ENCODE data around the gene PAX1.

The PAX1 gene

DNA sequence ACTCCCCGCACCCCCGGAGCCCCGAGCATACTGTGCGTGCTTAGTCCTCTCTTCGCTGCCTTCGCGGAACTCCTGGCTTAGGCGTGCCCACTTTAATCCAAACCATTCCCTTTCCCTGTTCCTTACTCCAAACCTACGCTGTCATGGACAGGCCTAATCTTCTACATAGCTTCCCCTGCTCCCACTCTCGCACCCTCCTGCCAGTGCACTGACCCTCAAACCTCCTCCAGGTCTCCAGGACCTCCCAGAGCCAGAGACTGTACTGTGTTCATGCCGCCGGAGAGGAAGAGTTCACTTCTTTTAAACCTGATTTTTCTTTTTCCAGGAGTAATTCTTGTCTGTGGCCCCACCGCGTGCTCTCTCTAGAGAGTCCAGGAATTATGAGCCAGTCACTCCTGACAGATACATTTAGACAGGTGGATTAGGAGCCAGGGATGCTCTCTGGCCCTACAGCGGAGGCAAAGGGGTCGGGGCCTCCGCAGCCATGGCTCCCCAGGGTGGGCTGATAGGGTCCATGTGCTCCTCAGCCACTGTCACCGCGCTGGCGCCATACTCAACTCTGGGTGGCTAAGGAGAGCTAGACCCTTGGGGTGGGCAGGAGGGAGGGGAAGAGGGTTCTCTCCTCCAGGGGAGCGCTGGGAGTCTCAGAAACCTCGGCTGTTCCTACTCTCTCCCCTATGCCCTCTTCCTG is 1.6 kb upstream of the PAX1 start:
- no peak for DNase-seq

DNA sequence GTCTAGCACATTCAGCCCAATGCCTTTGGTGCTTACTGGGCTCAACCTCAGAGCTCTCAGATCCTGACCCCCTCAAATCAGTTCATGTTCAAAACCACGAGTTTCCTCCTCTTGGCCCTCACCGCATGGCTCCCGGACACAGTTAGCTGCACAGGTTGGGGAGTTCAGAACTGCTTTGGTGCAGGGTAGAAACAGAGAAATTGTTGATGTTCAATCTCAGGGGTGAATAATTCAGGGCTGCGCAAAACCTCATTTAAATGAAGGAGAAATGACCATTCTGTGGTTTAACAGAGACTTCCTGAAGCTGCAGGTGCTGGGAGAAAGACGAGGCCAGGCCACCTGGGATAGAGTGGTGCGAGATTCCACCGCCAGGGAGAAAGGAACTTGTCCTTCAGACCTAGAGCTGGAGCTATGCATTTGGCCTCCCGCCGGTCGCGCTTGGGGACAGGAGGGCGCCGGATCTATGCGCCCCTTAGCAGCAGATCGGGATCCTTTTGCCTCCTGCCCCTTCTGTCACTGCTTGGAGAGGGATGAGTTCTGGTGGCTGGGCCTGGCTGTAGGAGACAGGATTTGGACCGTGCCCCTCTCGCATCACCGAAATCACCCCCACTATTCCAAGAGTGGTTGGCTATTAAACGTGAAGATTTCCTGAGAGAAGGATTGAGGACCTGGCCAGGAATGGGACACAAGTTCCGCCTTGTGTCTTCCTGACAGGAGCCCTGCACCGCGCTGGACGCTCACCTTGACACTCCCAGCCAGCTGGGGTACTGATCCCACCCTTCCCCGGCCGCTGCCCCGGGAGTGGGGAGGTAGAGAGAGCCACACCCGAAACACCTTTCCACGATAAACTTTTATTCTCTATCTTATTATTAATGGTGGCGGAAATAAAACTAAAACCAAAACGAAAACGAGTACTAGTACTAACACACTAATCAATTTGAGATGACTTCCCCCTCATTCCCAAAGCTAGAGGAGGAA is 767 bp upstream of the PAX1 start:
- DNase-seq = no peak

- DNase-seq = peak; percentile 39
Observed at GRCh38 chr20:21706261-21707195, 1.1 kb downstream of the PAX1 start.

DNA sequence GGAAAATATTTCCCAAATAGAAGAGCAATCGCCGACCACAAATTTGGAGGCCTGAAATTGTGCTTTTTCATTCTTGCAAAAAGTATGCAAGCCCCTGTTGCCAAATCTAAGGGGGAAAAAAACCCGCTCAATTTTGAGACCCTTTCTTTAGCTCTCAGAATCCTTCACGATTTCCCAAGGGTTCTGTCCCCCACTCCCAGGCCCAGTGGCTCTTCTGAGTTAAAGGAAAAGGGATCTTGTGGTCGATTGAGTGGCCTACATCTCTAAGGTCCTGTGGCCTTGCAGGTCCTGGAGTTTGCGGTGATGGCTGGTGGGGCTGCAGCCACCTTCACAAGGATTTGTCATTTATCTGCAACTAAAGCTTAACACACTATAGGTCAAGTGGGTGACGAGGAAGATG is 1.8 kb downstream of the PAX1 start:
- no peak for DNase-seq

DNA sequence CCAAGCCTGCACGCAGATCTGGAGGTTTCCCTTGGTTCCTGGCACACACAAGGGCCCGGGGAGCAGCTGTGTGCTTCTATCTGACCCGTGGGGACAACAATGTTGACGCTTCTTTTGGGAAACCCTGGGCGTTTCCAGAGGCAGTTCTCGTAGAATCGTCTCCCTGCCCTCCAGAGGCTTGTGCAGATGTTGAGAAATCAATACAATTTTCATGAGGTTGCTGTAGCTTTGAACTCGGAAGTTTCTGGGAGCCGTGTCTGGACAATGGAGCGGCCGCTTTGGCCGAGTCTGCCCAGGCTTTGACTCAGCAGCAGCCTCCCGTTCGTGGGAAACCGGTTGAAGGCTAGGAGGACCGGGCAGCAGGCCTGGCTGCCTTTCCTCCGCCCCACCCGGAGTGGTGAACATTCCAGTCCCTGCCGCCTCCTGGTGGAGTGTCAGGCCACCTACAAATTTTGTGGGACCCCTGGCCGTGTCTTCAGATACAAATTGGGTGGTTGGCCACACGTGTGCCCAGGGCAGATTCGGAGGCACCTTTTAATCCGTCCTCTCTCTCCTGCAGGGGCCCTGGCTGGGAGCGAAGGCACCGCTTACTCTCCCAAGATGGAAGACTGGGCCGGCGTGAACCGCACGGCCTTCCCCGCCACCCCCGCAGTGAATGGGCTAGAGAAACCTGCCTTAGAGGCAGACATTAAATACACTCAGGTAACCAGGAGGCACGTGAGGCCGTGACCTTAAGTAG is 2.7 kb downstream of the PAX1 start:
- DNase-seq = peak; percentile 39

GRCh38 chr20:21708738-21709534 is 3.5 kb downstream of the PAX1 start:
- peak; percentile 5 for DNase-seq

GRCh38 chr20:21709535-21709904 is 4.1 kb downstream of the PAX1 start:
- DNase-seq = no peak

DNA sequence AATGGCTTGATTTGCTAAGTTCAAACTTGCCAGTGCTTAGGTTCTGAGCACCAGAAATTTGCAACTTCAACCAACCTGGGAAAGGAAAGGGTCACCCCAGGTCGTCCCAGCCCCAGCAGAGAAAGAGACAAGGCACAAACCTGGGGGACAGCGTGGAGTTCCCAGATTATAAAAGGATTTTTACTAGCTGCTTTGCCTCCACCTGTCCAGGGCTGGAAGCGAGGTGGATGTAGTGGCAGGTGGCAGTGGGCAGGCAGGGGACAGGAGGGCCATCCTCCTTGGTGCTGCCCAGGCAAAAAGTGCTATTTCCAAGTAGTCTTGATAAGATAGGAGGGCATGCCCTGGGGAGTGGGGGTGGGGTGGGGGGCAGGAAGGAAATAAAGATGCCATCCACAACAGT is 4.9 kb downstream of the PAX1 start:
- DNase-seq = no peak

- DNase-seq = no peak
Observed at GRCh38 chr20:21710863-21711431, 5.5 kb downstream of the PAX1 start.

DNA sequence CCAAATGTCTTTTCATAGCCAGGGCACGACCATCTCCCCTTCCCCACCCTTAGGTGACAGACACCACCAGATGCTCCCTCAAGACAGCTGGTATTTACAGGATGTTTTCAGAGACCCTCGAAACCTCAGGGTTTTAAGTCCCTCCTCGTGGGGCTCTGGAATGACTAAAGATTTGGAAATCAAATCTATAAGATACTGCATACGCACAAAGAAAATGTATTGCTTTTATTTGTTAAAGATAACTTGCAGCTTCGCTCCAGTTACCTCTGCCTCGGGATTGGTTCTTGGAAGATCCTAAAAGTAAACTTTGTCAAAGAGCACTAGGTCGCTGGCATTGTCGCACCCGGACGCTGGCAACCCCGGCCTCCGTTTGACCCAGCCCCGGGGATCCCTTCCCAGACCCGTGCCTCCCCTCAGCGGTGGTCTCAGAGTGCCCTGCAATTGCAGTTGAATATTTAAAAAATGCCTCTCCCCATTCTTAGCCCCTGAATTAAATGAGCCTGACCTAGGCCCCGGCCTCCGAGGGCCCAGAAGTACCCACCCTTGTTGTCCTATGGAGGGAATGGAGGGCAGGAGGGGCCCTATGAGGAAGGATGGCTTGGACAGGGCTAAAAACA is 7.1 kb downstream of the PAX1 start:
- DNase-seq = no peak

DNA sequence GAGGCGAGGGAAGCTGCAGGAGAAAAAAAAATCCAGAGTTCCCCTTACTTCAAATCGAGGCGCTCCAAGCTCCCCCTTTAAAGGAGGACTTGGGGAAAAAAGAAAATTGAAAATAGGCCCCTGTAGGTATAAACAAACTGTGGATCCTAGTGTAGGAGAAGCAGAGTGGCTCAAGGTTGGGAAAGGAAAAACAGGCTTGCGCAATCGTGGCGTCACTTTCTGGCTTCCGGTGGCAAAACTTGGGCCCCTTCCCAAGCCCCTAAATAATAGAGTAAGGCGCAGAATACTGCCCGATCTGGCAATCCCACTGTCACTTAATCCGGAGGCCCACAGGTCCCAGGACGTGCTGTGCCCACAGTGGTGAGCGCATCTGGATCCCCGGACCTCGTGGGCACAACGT is 8.0 kb downstream of the PAX1 start:
- no peak for DNase-seq

DNA sequence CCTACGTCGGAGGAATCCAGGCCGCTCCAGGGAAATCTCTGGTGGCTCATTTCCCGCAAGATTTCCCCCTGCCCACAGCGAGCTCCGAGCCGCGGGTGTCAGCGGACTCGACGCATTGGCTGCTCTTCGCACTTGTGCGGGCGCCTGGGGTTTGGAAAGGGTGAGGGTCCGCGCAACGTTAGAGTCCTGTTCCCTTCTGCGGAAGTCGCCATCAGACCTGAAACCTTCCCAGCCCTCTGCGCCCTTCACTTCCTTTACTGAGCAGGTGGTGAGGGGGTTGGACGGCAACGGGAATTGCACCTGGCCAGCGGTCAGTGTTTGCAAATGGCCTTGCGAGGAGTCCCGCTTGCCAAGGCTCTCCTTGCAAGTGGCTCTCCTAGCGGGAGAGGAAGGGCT is 8.4 kb downstream of the PAX1 start:
- no peak for DNase-seq

- no peak for DNase-seq
Observed at GRCh38 chr20:21714297-21715192, 9.1 kb downstream of the PAX1 start.

DNA sequence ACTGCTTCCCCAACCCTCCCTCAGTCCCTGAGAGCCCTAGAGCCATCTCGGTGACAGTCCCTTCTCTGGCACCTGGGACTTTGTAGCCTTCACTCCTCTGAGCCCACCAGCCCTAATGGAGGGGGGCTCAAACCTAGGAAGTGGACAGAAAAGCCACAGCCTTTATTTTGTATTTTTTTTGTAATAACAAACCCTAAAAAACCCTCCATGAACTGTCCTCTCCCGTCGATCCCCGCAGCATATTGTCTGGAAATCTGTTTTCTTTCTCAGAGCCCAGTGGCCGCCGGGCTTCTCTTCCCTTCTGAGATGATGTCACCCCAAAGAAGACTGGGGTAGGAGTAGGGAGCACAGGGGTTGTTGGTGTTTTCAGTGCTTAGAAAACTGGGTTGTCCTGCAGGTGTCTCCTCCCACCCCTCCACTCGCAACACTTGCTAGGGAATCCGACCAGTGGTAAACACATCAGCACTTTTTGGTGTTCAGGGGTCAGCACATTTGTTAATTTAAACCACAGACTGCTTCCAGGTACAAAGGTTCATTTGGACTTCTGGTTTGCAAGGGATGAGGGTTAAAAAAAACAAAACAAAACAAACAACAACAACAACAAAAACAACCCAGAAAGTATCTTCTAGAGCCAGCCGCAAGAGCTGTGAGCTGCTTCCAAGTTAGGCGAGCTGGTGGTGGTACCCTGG is 9.9 kb downstream of the PAX1 start:
- no peak for DNase-seq

DNA sequence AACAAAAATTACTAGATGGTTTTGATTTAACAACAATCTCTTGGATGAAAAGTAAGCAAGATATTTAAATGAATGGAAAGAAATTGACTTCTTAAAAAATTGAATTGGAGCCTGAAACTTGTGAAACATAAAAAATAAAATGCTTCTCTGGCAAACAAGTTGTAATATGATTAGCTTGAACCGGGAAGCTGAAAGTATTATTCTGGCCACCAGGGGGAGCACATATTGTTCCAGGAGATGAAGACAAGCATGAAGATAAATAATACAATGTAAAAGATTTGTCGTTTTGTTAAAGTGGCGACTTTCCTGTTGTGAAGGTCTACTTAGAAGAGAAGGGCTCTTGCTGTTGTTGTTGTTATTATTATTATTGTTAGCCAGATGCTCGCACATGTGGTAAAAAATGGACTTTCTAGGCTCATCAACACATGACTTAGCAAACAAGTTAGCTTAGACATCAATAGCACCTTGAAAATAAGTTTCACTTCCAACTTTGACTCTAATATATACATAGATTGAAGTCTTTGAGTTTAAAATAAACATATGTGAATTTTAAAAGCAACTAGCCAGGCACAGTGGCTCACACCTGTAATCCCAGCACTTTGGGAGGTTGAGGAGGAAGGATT is 14.2 kb downstream of the PAX1 start:
- DNase-seq = peak; percentile 60

DNA sequence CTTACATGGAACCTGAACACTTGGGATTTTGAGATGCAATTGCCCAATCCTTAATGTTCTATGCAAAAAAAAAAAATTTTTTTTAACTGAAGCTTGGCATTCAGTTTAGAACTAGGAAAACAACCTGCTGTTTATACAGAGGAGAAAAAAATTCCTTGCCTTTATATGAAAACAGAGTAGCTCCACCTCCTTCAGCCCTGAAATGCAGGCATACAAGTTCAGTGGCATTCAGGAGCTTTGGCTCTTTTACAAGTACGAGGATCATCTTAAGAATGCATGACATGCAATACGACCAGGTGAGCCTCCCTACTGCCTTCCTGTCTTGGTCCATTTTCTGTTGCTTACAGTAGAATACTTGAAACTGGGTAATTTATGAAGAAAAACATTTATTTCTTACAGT is 20.4 kb downstream of the PAX1 start:
- no peak for DNase-seq

DNA sequence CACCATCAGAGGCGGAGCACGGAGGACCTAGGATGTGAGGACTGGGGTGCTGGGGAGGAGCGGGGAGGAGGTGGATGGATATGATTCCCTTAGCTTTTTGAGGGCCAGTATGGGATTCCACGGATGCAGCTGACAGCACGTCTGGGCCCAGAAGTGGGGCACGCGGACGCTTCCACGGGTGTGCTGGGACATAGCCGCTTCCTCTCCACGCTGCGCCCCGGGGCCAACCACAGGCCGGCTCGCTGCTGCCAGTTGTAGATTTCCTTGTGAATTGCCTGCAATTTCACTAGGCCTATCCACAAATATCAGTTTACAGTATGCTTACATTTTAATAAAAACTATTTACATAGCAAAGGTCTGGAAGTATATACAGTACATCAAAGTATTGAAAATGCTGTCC is 23.9 kb downstream of the PAX1 start:
- no peak for DNase-seq

DNA sequence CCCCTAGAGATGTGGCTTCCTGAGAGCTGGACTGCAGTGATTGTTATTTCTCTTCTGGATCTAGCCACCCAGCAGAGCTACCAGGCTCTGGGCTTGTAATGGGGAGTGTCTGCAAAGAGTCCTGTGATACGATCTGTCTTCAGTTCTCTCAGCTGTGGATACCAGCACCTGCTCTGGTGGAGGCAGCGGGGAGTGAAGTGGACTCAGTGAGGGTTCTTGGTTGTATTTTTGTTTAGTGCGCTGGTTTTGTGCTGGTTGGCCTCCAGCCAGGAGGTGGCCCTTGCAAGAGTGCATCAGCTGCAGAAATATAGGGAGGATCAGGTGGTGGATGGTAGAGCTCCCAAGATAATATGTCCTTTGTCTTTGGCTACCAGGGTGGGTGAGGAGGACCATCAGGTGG is 33.7 kb downstream of the PAX1 start:
- DNase-seq = no peak

DNA sequence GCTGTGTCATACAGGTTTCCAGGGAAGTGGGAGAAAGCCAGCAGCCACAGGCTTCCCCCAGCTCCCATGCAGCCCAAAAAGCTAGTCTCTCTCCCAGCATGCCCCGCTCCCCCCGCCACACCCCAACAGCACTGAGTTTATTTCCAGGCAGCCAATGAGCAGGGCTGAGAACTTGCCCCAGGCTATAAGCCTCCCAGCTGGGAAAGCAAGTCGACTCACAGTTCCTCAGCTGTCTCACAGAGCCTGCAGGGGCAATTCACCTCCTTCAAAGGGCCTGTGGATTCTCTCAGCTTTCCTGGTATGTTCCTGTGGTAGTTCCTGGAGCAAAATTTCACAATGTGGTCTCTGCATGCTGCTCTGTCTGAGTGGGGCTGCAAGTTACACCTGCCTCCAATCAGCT is 34.2 kb downstream of the PAX1 start:
- DNase-seq = no peak
